Lower leg skin (tissue), 4 donors: ENCODE measurements around the gene WNT7B. TPM values are rescaled to one million over a fixed set of nuclear protein-coding genes. Genes with fewer than 3 reads are reported as not detected.

Experiments used
- DNase-seq, 2 donors: peaks; one replicate each; pipeline ENCODE4 v3.0.0-alpha.2; 2019; ENCODE audit warnings: low spot score in 2 of 2
- H3K4me3 ChIP-seq: fragments of 200-600 bp; sonication (generic); 2 replicates; pipeline ENCODE4 v1.5.1; 2017; ENCODE audit warnings: mild to moderate bottlenecking, low read depth; ENCODE audit not compliant: poor library complexity, severe bottlenecking
- POLR2A ChIP-seq, 2 donors: fragments of 450-650 bp; IDR thresholded peaks; one replicate each; pipeline ENCODE4 v1.6.1; 2016 to 2017; ENCODE audit warnings: antibody characterized with exemption in 2 of 2, mild to moderate bottlenecking in 1 of 2, moderate library complexity in 1 of 2
- WGBS, 2 donors: methylation state at CpG; one replicate each; pipeline ENCODE4 v1.1.5; 2018; 5-methylcytosine and 5-hydroxymethylcytosine counted together
- intact Hi-C: fragments of 100-400 bp; cut with DNase I; formaldehyde crosslinking; loops from one replicate; pipeline ENCODE4 v1.15.0; 2023; ENCODE audit warnings: low total_unique reads
- total RNA-seq, 4 donors: library from RNA; depleted of rRNA; stranded (reverse); fragments of >200 nt; gene quantifications; one replicate each; pipeline ENCODE4 v1.1.0, GENCODE V29; 2016
- TF ChIP-seq, protein P1 (sequence below), 3 donors: fragments of 450-650 bp; IDR thresholded peaks; one replicate each; pipeline ENCODE4 v1.5.1; 2016; ENCODE audit warnings: antibody characterized with exemption in 3 of 3, mild to moderate bottlenecking in 3 of 3, moderate library complexity in 2 of 3

Gene WNT7B
- total RNA-seq, 4 donors from 2014 or later: 26.4 to 39.9 (median 33.9) TPM

DNA sequence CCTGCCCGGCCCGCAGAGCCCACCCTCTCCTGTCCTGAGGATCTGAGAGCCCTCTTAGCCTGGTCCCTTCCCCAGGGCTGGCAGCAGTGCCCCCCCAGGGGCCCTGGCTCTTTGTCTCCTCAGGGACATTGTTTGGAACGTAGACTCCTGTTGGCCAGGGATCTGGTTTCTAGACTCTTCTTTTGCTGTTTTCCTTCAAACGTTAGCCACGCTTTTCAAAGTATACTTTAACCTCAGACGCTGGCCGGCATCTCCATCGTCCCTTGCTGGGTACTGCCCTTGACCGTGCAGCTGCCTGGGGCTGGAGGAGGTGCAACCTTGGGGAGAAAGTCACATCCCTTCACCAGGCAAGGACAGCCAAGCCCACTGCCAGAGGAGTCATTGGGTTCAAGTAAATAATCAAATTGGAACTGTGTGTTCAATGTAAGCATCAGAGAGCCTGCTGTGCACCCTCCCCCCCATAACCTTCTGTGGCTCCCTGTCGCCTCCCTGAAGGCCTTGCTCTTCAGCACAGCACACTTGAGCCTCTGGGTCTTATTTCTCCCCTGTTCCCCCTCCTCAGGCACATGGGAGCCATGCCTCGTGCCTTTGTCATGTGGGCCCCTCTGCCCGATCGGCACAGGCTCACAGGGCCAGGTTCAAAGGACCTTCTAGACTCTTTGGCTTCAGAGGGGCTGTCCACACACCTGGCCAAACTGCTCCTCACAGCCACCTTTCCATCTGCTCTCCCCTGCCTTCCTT lies 21.8 kb upstream of the WNT7B start:
- intact Hi-C loops: loop anchor here (5.0 kb wide), 2 partner anchors 118 to 313 kb away; no protein-coding TSS in a partner anchor
- H3K4me3 ChIP-seq: no peak overlapping the region
- TF ChIP-seq, protein P1, sequence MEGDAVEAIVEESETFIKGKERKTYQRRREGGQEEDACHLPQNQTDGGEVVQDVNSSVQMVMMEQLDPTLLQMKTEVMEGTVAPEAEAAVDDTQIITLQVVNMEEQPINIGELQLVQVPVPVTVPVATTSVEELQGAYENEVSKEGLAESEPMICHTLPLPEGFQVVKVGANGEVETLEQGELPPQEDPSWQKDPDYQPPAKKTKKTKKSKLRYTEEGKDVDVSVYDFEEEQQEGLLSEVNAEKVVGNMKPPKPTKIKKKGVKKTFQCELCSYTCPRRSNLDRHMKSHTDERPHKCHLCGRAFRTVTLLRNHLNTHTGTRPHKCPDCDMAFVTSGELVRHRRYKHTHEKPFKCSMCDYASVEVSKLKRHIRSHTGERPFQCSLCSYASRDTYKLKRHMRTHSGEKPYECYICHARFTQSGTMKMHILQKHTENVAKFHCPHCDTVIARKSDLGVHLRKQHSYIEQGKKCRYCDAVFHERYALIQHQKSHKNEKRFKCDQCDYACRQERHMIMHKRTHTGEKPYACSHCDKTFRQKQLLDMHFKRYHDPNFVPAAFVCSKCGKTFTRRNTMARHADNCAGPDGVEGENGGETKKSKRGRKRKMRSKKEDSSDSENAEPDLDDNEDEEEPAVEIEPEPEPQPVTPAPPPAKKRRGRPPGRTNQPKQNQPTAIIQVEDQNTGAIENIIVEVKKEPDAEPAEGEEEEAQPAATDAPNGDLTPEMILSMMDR (IDR thresholded peaks at IDR 0.05): no peak
- TF ChIP-seq POLR2A (IDR thresholded peaks at IDR 0.05): no peak
- 83% methylated on average over 13 of the region's 13 CpGs for WGBS, 2 donors
- no peak for DNase-seq

DNA sequence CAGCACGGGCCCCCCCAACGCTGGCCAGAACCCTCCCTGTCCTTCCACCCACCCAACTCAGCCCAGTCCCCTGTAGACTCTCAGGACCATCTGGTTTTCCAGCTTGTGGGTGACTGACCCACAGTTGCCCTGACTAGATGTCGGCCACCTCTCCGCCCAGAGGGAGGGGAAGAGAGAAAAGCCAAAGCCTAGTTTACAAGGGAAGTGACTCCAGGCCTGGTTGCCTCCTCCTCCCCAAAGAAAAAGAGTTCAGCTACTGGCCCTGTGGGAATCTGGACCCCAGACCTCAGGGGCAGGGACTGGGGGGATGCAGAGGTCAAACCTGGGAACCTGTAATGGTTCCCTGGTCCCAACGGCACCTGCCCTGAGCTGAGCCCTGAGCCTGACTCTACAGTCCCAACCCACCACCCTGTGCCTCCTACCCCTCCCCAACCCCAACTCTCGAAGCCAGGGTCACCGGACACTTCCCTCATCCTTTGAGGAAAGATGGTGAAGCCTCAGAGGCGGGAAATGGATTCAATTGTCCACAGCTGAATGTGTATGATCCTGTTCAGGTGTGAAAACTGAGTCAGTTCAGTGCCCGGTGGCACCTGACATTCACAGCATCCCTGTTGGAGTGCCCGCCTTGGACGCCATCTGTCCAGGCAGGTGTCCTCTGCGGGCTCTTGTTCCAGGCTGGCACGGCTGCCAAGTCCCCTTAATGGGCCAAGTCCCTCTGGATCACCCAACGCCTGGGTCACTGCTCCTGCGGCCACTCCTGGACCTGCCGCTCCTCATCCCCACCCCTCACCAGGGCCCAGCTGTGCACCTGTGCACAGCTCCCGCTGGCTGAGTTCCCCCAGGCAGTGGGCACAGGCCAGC lies 21.0 kb upstream of the WNT7B start:
- DNase-seq: no peak
- TF ChIP-seq, protein P1 (IDR thresholded peaks at IDR 0.05): no peak
- TF ChIP-seq POLR2A (IDR thresholded peaks at IDR 0.05): no peak
- WGBS, 2 donors: 52 to 65% methylated on average over 12 to 17 of the region's 17 CpGs
- intact Hi-C loops: loop anchor here (5.0 kb wide), 2 partner anchors 119 to 314 kb away; no protein-coding TSS in a partner anchor
- no peak overlapping the region for H3K4me3 ChIP-seq

DNA sequence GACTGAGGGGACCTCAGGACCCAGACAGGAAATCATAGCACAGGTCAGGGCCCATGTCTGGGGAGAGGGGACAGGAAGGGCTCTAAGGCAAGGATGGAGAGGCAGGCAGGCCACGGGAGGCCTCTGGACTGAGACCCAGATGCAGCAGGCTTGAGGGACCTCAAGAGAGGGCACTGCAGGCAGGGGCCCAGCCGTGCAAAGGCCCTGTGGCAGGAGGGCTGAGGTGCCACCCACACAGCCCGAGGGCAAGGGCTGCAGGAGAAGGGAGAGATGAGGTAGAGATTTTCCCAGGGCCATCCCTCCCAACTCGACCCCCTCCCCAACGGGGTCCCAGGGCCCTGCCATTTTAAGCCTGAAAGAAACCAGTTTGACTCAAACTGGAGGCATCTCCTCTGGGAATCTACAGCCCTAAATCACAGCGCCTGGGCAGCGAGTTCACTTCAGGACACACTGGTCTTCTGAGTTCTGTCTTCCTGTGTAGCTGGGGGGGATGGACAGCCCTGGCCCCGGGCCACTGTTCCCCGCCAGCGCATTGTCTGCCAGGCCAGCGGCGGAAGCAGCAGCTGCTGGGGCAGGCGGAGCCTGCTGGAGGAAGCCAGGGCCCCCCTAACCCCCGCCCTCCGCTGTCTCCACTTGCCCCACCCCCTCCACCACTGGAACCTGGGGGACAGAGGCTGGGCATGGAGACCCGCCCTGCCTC lies 20.3 kb upstream of the WNT7B start:
- no peak for TF ChIP-seq POLR2A (IDR thresholded peaks at IDR 0.05)
- TF ChIP-seq, protein P1 (IDR thresholded peaks at IDR 0.05): no peak
- peak; percentile 85 to 96 for DNase-seq
- intact Hi-C loops: loop anchor here (5.0 kb wide), 2 partner anchors 120 to 315 kb away; no protein-coding TSS in a partner anchor
- no peak overlapping the region for H3K4me3 ChIP-seq
- 23 to 39% methylated on average over 8 to 11 of the region's 16 CpGs for WGBS, 2 donors

DNA sequence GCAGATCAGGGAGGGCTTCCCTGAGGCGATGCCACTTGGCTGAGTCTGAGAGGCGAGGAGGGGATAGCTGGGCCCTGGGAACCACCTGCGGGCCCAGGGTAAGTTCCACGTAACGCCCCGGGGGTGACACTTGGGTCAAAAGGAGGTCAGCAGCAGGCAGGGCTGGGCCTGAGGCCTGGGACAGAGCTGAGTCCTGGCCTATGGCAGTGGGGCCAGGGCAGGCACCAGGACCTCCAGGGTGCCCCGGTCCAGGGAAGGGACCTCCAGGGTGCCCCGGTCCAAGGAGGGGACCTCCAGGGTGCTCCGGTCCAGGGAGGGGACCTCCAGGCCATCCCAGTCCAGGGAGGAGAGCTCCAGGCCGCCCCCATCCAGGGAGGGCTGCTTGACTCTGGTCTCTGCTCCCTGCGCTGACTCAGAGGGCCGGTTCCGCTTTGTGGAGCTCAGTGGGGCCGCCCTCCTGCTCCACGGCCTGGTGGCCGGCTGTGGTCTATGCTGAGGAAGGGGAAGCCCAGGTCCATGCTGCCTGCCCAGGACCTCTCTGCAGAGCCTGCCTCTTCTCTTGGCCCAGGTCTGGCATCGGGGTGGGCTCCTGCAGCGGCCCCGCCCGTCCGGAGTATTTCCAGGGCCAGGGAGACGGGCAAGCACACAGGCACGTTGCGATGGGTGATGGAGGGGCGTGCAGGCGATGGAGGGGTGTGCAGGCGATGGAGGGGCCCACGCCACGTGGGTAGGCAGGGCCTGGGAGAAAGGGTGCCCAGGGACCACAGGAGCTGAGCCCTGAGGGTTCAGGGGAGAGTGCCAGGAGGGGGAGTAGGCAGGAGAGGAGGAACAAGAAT lies 19.5 kb upstream of the WNT7B start:
- TF ChIP-seq, protein P1 (IDR thresholded peaks at IDR 0.05): no peak
- TF ChIP-seq POLR2A (IDR thresholded peaks at IDR 0.05): no peak
- H3K4me3 ChIP-seq: no peak overlapping the region
- no peak for DNase-seq
- 57 to 65% methylated on average over 25 to 27 of the region's 29 CpGs for WGBS, 2 donors
- intact Hi-C loops: loop anchor here (5.0 kb wide), 2 partner anchors 121 to 316 kb away; no protein-coding TSS in a partner anchor
